ENCODE results near the gene HOXA7. TPM values are rescaled to one million over a fixed set of nuclear protein-coding genes. Genes with fewer than 3 reads are reported as not detected.

Gene HOXA7
- total and polyA plus RNA-seq, 2 donors (not counting 3 experiments of a cell fraction or from before 2014, with no cell fraction given), result 18.1 to 18.5 TPM

DNA sequence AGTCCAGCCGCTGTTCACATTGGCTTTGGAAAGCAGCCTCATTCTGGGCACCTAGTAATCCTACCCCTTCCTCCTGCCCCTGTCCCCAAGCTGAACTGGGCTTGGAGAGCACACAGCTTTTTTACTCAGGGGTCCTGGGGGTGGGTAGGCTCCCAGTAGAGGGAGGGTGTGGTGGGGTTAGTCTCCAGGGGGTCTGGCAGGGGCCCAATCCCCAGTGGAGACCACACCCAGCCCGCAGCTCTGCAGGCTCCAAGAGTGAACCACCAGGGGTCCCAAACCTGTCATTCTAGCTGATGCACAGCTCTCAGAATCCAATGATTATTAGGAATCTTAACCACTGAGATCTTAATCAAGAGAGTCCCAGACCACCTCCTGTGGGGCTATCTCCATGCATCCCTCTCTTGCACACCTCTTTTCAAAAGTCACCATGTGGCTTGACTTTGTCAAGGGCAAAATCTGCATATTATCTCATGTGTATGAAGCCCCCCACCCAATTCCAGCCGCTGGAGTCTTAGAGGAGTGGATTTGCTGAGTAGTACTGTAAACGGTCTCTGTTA lies 25.9 kb upstream of the HOXA7 start:
- FAIRE-seq (no peak), DNase-seq (ENCODE audit: low read depth, low spot score) (no peak)
- peak overlapping the region; percentile 88 for H3K9ac ChIP-seq (replicated peaks; ENCODE audit: extremely low read depth, insufficient read depth, low read length)
- ChIA-PET POLR2A (no interaction called here), CTCF (interaction anchor here (0.7 to 6.0 kb wide), 7 partner anchors 9 to 592 kb away, joined by 3 to 49 read pairs (median 4); partner anchors contain the start of gene HOXA10)
- no peaks in the 10 kb centered on the region for H3K9me3 ChIP-seq (replicated peaks; ENCODE audit: control insufficient read depth, insufficient read depth, low read length)
- no peak for TF ChIP-seq POLR2AphosphoS5 (IDR thresholded peaks at IDR 0.05; ENCODE audit: insufficient read depth, low read depth, low read length)
- TF ChIP-seq, protein P1, sequence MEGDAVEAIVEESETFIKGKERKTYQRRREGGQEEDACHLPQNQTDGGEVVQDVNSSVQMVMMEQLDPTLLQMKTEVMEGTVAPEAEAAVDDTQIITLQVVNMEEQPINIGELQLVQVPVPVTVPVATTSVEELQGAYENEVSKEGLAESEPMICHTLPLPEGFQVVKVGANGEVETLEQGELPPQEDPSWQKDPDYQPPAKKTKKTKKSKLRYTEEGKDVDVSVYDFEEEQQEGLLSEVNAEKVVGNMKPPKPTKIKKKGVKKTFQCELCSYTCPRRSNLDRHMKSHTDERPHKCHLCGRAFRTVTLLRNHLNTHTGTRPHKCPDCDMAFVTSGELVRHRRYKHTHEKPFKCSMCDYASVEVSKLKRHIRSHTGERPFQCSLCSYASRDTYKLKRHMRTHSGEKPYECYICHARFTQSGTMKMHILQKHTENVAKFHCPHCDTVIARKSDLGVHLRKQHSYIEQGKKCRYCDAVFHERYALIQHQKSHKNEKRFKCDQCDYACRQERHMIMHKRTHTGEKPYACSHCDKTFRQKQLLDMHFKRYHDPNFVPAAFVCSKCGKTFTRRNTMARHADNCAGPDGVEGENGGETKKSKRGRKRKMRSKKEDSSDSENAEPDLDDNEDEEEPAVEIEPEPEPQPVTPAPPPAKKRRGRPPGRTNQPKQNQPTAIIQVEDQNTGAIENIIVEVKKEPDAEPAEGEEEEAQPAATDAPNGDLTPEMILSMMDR (IDR thresholded peaks at IDR 0.05; ENCODE audit: extremely low read depth in 1 of 2, insufficient read depth in 1 of 2, low read depth in 1 of 2, low read length in 2 of 2), result peak in 1 of 2 donors; percentile 30
- no peaks in the 10 kb centered on the region for H4K20me1 ChIP-seq (replicated peaks; ENCODE audit: control insufficient read depth, extremely low read depth, insufficient read depth, low read length)
- peak overlapping the region; percentile 82 for H3K4me2 ChIP-seq (ENCODE audit: insufficient read depth, low read length)
- peaks cover 62% of the 10 kb centered on the region for H3K4me1 ChIP-seq (ENCODE audit: control insufficient read depth, extremely low read depth, insufficient read depth, low read length)
- H3K79me2 ChIP-seq (ENCODE audit: control insufficient read depth, insufficient read depth, low read length), result peaks cover 89% of the 10 kb centered on the region
- H3K9me1 ChIP-seq (replicated peaks; ENCODE audit: control insufficient read depth, extremely low read depth, insufficient read depth, low read length), result no peaks in the 10 kb centered on the region
- H3K27ac ChIP-seq (ENCODE audit: insufficient read depth, low read depth, low read length), result no peak overlapping the region
- no TSS peak for BruUV-seq (replicated peaks)
- intact Hi-C loops (cut with micrococcal nuclease) (no loop called here), dilution Hi-C loops (cut with MboI; ENCODE audit: extremely low pct_ligation_motif_present, low sequenced_read_pairs) (no loop called here)
- H2AFZ ChIP-seq (ENCODE audit: low read depth, low read length), result no peak overlapping the region
- H3K27me3 ChIP-seq (ENCODE audit: control insufficient read depth in 2 of 2, insufficient read depth in 2 of 2, low read length in 2 of 2), result no peaks in the 10 kb centered on the region
- H3K36me3 ChIP-seq (ENCODE audit: control insufficient read depth in 2 of 2, extremely low read depth in 1 of 2, insufficient read depth in 2 of 2, low read length in 2 of 2), result no peaks in the 10 kb centered on the region
- H3K4me3 ChIP-seq (replicated peaks in 1 of 3; ENCODE audit: insufficient read depth in 1 of 3, low read depth in 1 of 3, low read length in 3 of 3), result peak overlapping the region; percentile 82 to 91 (median 84)

DNA sequence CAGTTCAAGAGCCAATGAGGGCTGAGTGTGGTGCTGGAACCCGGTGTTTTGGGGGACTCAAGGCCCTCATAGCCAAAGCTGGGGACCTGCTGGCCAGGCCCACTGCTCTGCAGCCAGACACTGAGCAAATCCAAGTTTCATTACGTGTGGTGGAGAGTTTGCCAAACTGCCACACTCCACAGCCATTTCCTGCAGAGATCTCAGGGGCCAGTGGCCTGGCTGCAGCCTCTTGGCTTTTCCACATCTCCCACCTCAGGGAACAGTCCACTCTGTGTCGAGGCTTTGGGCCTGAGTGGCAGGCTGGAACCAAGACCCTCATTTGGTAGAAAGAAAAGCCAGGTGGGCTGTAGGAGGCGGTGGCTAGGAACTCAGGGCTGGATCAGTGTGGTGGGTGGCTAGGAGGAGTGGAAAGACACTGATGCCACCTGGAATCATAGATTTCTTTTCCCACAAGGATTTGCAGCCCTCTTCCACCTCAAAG lies 25.4 kb upstream of the HOXA7 start:
- no peaks in the 10 kb centered on the region for H3K36me3 ChIP-seq (ENCODE audit: control insufficient read depth in 2 of 2, extremely low read depth in 1 of 2, insufficient read depth in 2 of 2, low read length in 2 of 2)
- no peak overlapping the region for H3K9ac ChIP-seq (replicated peaks; ENCODE audit: extremely low read depth, insufficient read depth, low read length)
- no peak overlapping the region for H3K27ac ChIP-seq (ENCODE audit: insufficient read depth, low read depth, low read length)
- intact Hi-C loops (cut with micrococcal nuclease), result no loop called here
- CTCF ChIA-PET, result interaction anchor here (0.7 to 6.0 kb wide), 4 partner anchors 8 to 593 kb away, joined by 3 to 49 read pairs (median 4); partner anchors contain the start of gene HOXA10
- no TSS peak for BruUV-seq (replicated peaks)
- TF ChIP-seq JUN (IDR thresholded peaks at IDR 0.05; ENCODE audit: borderline replicate concordance, insufficient read depth, insufficient read length, low read depth) (no peak), POLR2A (IDR thresholded peaks at IDR 0.05; ENCODE audit: low read depth, low read length) (no peak), FOS (IDR thresholded peaks at IDR 0.05; ENCODE audit: borderline replicate concordance, insufficient read depth, low read length) (no peak), GATA2 (IDR thresholded peaks at IDR 0.05; ENCODE audit: insufficient read depth, insufficient read length, low read depth, low read length) (no peak), MAX (IDR thresholded peaks at IDR 0.05; ENCODE audit: insufficient read depth, insufficient read length) (no peak), EZH2 (IDR thresholded peaks at IDR 0.05; ENCODE audit: borderline replicate concordance, low read depth, low read length, severe bottlenecking) (no peak), POLR2AphosphoS5 (IDR thresholded peaks at IDR 0.05; ENCODE audit: insufficient read depth, low read depth, low read length) (no peak), MYC (IDR thresholded peaks at IDR 0.05; ENCODE audit: low read depth, low read length) (no peak)
- TF ChIP-seq, protein P1 (IDR thresholded peaks at IDR 0.05; ENCODE audit: extremely low read depth in 1 of 2, insufficient read depth in 1 of 2, low read depth in 1 of 2, low read length in 2 of 2), result no peak
- no peaks in the 10 kb centered on the region for H3K27me3 ChIP-seq (ENCODE audit: control insufficient read depth in 2 of 2, insufficient read depth in 2 of 2, low read length in 2 of 2)
- no peaks in the 10 kb centered on the region for H4K20me1 ChIP-seq (replicated peaks; ENCODE audit: control insufficient read depth, extremely low read depth, insufficient read depth, low read length)
- no peak for DNase-seq (ENCODE audit: low read depth, low spot score)
- FAIRE-seq, result peak; percentile 31
- POLR2A ChIA-PET, result no interaction called here
- dilution Hi-C loops (cut with MboI; ENCODE audit: extremely low pct_ligation_motif_present, low sequenced_read_pairs), result no loop called here
- H3K79me2 ChIP-seq (ENCODE audit: control insufficient read depth, insufficient read depth, low read length), result peaks cover 90% of the 10 kb centered on the region
- no peak overlapping the region for H3K4me3 ChIP-seq (replicated peaks in 1 of 3; ENCODE audit: insufficient read depth in 1 of 3, low read depth in 1 of 3, low read length in 3 of 3)
- H3K9me3 ChIP-seq (replicated peaks; ENCODE audit: control insufficient read depth, insufficient read depth, low read length), result no peaks in the 10 kb centered on the region
- H3K9me1 ChIP-seq (replicated peaks; ENCODE audit: control insufficient read depth, extremely low read depth, insufficient read depth, low read length), result no peaks in the 10 kb centered on the region
- H3K4me1 ChIP-seq (ENCODE audit: control insufficient read depth, extremely low read depth, insufficient read depth, low read length), result peaks cover 62% of the 10 kb centered on the region
- H2AFZ ChIP-seq (ENCODE audit: low read depth, low read length), result no peak overlapping the region
- peak overlapping the region; percentile 9 for H3K4me2 ChIP-seq (ENCODE audit: insufficient read depth, low read length)
